ENCODE data around the gene PITPNC1. TPM values are rescaled to one million over a fixed set of nuclear protein-coding genes. Genes with fewer than 3 reads are reported as not detected.

PITPNC1 gene
- total RNA-seq, 1 experiment from 2014 or later, result 23.1 TPM

DNA sequence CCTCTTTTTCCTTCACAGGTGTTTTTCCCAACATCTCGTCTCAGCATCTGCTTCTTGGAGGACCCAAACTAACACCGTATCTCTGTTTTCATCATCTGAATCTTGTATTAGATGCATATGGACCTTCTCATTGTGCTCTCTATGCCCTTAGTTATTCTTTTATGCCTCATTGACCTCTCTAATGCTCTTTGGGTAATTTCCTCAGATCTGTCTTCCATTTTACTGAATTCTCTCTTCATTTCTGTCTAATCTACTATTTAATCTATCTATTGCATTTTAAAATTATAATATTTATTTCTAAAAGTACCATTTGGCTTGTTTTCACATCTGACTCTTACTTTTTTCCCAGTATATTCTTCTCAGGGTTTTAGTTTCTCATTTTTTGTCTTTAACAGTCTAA lies 81.1 kb downstream of the PITPNC1 start:
- Histone ChIP-seq H3K9ac (ENCODE audit: low read length) (no peak overlapping the region), H3F3A (ENCODE audit: low read length, unreplicated experiment) (no peaks in the 10 kb centered on the region), H3K79me2 (ENCODE audit: low read length) (no peaks in the 10 kb centered on the region), H4K20me1 (ENCODE audit: low read length) (no peaks in the 10 kb centered on the region), H3K4me1 (ENCODE audit: insufficient read depth, low read length) (no peaks in the 10 kb centered on the region), H3K36me3 (ENCODE audit: low read depth, low read length) (no peaks in the 10 kb centered on the region), H3K27me3 (ENCODE audit: low read length) (no peaks in the 10 kb centered on the region), H3K4me3 (ENCODE audit: low read length) (no peak overlapping the region), H3K9me2 (replicated peaks; ENCODE audit: low read length) (no peaks in the 10 kb centered on the region), H2AFZ (ENCODE audit: low read length) (no peak overlapping the region), H3K27ac (ENCODE audit: low read length) (no peak overlapping the region), H3K4me2 (ENCODE audit: low read length) (no peak overlapping the region), H3K9me3 (ENCODE audit: low read length) (no peaks in the 10 kb centered on the region)
- ChIA-PET CTCF (no interaction called here), POLR2A (ENCODE audit: unreplicated experiment) (no interaction called here)
- TF ChIP-seq, protein P1, sequence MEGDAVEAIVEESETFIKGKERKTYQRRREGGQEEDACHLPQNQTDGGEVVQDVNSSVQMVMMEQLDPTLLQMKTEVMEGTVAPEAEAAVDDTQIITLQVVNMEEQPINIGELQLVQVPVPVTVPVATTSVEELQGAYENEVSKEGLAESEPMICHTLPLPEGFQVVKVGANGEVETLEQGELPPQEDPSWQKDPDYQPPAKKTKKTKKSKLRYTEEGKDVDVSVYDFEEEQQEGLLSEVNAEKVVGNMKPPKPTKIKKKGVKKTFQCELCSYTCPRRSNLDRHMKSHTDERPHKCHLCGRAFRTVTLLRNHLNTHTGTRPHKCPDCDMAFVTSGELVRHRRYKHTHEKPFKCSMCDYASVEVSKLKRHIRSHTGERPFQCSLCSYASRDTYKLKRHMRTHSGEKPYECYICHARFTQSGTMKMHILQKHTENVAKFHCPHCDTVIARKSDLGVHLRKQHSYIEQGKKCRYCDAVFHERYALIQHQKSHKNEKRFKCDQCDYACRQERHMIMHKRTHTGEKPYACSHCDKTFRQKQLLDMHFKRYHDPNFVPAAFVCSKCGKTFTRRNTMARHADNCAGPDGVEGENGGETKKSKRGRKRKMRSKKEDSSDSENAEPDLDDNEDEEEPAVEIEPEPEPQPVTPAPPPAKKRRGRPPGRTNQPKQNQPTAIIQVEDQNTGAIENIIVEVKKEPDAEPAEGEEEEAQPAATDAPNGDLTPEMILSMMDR (conservative IDR thresholded peaks at IDR 0.05; ENCODE audit: low read depth, low read length), result no peak
- TF ChIP-seq EZH2 (IDR thresholded peaks at IDR 0.05; ENCODE audit: low read length, unreplicated experiment) (no peak), EZH2phosphoT487 (IDR thresholded peaks at IDR 0.05; ENCODE audit: borderline replicate concordance, low read length) (no peak)
- no peak for DNase-seq
- intact Hi-C loops (cut with micrococcal nuclease), result no loop called here
- no peak for ATAC-seq
- BruUV-seq (replicated peaks), result no TSS peak

DNA sequence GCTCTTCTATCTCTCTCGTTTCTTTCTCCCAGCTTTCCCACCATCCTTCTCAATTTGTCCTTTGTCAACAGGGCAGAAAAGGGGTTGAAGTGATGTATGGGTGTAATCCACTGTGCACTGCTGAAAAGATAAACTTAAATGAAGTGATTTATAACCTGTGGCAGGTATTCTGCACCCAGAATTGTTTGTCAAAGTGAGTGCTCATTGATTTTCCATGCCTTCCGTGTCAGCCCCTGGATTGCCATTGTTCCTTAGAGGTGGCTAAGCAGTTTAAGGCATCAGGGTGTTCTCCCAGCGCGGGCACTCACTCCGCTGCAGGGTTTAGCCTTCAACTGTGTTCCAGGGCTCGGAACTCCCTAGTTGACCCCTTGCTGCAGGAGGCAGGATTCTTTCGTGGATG lies 82.9 kb downstream of the PITPNC1 start:
- H3K27ac ChIP-seq (ENCODE audit: low read length), result no peak overlapping the region
- TF ChIP-seq EZH2phosphoT487 (IDR thresholded peaks at IDR 0.05; ENCODE audit: borderline replicate concordance, low read length) (no peak), EZH2 (IDR thresholded peaks at IDR 0.05; ENCODE audit: low read length, unreplicated experiment) (no peak)
- TF ChIP-seq, protein P1 (conservative IDR thresholded peaks at IDR 0.05; ENCODE audit: low read depth, low read length), result no peak
- intact Hi-C loops (cut with micrococcal nuclease), result no loop called here

DNA sequence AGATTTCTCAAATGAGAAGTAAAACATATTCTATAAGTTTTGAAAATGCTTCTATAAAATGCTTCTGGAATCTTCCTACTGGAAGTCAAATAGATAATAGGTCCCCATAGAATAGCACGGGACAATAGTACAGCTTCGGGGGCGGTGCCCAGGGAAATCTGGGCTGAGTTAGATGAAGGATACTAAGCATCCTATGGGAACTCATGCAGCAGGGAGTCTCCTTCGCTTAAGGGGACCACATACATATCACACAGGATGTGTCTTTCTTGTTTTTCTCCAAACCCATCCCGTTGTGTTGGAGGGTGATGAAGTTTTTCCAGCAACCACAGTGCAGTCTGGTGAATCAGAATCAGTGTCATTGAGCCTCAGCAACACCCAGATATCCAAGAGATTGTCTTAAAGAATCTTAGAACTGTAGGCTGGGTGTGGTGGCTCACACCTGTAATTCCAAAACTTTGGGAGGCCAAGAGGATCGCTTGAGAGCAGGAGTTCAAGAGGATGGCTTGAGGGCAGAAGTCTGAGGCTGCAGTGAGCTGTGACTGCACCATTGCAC lies 84.2 kb downstream of the PITPNC1 start:
- no peaks in the 10 kb centered on the region for H3K4me1 ChIP-seq (ENCODE audit: insufficient read depth, low read length)
- BruUV-seq (replicated peaks), result no TSS peak
- no peak overlapping the region for H3K4me2 ChIP-seq (ENCODE audit: low read length)
- H3K79me2 ChIP-seq (ENCODE audit: low read length), result no peaks in the 10 kb centered on the region
- no peak overlapping the region for H3K27ac ChIP-seq (ENCODE audit: low read length)
- no peak overlapping the region for H3K9ac ChIP-seq (ENCODE audit: low read length)
- POLR2A ChIA-PET (ENCODE audit: unreplicated experiment), result no interaction called here
- ATAC-seq (no peak), DNase-seq (no peak)
- no peak overlapping the region for H2AFZ ChIP-seq (ENCODE audit: low read length)
- H3F3A ChIP-seq (ENCODE audit: low read length, unreplicated experiment), result no peaks in the 10 kb centered on the region
- no peaks in the 10 kb centered on the region for H3K36me3 ChIP-seq (ENCODE audit: low read depth, low read length)
- H3K27me3 ChIP-seq (ENCODE audit: low read length), result no peaks in the 10 kb centered on the region
- CTCF ChIA-PET, result no interaction called here
- H4K20me1 ChIP-seq (ENCODE audit: low read length), result no peaks in the 10 kb centered on the region
- H3K9me3 ChIP-seq (ENCODE audit: low read length), result no peaks in the 10 kb centered on the region
- TF ChIP-seq EZH2 (IDR thresholded peaks at IDR 0.05; ENCODE audit: low read length, unreplicated experiment) (no peak), EZH2phosphoT487 (IDR thresholded peaks at IDR 0.05; ENCODE audit: borderline replicate concordance, low read length) (no peak)
- TF ChIP-seq, protein P1 (conservative IDR thresholded peaks at IDR 0.05; ENCODE audit: low read depth, low read length), result no peak
- intact Hi-C loops (cut with micrococcal nuclease), result no loop called here
- H3K4me3 ChIP-seq (ENCODE audit: low read length), result no peak overlapping the region
- no peaks in the 10 kb centered on the region for H3K9me2 ChIP-seq (replicated peaks; ENCODE audit: low read length)

More for the DNA sequence above, 82.9 kb downstream of the PITPNC1 start:
- no peaks in the 10 kb centered on the region for H4K20me1 ChIP-seq (ENCODE audit: low read length)
- POLR2A ChIA-PET (ENCODE audit: unreplicated experiment), result no interaction called here
- no TSS peak for BruUV-seq (replicated peaks)
- ATAC-seq, result no peak
- no peaks in the 10 kb centered on the region for H3F3A ChIP-seq (ENCODE audit: low read length, unreplicated experiment)
- CTCF ChIA-PET, result no interaction called here
- no peak overlapping the region for H3K4me3 ChIP-seq (ENCODE audit: low read length)
- no peaks in the 10 kb centered on the region for H3K4me1 ChIP-seq (ENCODE audit: insufficient read depth, low read length)
- H3K79me2 ChIP-seq (ENCODE audit: low read length), result no peaks in the 10 kb centered on the region
- H3K27me3 ChIP-seq (ENCODE audit: low read length), result no peaks in the 10 kb centered on the region
- no peak for DNase-seq
- H3K9ac ChIP-seq (ENCODE audit: low read length), result no peak overlapping the region
- no peaks in the 10 kb centered on the region for H3K36me3 ChIP-seq (ENCODE audit: low read depth, low read length)
- no peak overlapping the region for H3K4me2 ChIP-seq (ENCODE audit: low read length)
- H2AFZ ChIP-seq (ENCODE audit: low read length), result no peak overlapping the region
- no peaks in the 10 kb centered on the region for H3K9me2 ChIP-seq (replicated peaks; ENCODE audit: low read length)
- no peaks in the 10 kb centered on the region for H3K9me3 ChIP-seq (ENCODE audit: low read length)

Data from PC-3 (cell line).